Measurements from ENCODE around the gene SRGAP3.

SRGAP3 gene

DNA sequence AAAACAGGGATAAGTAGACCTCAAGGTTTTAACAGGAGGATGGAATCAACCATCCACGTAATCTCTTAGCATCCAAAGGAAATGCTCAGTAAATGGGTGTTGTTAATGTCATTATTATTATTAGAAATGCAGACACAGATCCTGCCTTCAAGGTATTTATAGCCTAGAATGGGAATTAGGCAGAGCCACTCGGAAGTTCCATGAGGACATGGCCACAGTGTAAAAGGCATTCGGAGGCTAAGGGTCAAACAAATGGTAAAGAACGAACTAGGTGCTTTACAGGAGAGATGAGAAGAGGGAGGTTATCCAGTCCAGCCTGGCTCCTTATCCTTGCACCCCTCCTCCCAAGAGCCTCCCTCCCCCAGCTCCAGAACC is 65.0 kb downstream of the SRGAP3 start:
- Histone ChIP-seq H3K4me2 (no peak overlapping the region), H3K4me3 (no peak overlapping the region), H3K9ac (no peak overlapping the region), H3K27me3 (no peaks in the 10 kb centered on the region), H3K36me3 (no peaks in the 10 kb centered on the region), H3K27ac (no peak overlapping the region), H4K20me1 (no peaks in the 10 kb centered on the region), H3K9me3 (no peaks in the 10 kb centered on the region), H3K4me1 (peaks cover 16% of the 10 kb centered on the region)
- TF ChIP-seq Cebpa-rat (IDR thresholded peaks at IDR 0.05) = no peak

GRCh38 chr3:9183811-9184460 is 65.5 kb downstream of the SRGAP3 start:
- no peaks in the 10 kb centered on the region for H3K27me3 ChIP-seq

DNA sequence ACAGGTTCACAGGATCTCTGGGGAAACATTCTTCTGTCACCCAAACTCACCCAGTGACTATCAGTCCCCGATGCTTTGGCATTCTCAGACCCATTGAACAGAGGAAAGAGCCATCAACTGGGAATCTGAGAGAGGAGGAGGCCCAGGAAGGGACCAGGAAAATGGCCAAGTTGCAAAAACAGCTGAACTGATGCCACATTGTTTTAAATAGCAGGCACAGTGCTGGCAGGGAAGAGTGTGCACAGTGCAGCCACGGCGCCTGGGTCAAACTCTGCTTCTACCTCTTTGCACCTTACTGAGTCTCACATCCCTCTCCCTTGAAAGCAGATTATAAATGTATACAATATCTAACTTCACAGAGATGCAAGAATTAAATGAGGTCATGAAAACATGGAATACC is 66.4 kb downstream of the SRGAP3 start:
- no peaks in the 10 kb centered on the region for H3K9me3 ChIP-seq
- no peak overlapping the region for H3K9ac ChIP-seq
- peaks cover 28% of the 10 kb centered on the region for H3K4me1 ChIP-seq
- no peaks in the 10 kb centered on the region for H3K27me3 ChIP-seq
- no peak overlapping the region for H3K27ac ChIP-seq
- no peaks in the 10 kb centered on the region for H4K20me1 ChIP-seq
- no peaks in the 10 kb centered on the region for H3K36me3 ChIP-seq
- no peak for TF ChIP-seq Cebpa-rat (IDR thresholded peaks at IDR 0.05)
- H3K4me2 ChIP-seq = no peak overlapping the region
- H3K4me3 ChIP-seq = no peak overlapping the region

More at GRCh38 chr3:9183811-9184460, 65.5 kb downstream of the SRGAP3 start:
- Histone ChIP-seq H3K27ac (no peak overlapping the region), H3K9me3 (no peaks in the 10 kb centered on the region), H3K36me3 (no peaks in the 10 kb centered on the region), H3K9ac (no peak overlapping the region), H3K4me1 (peaks cover 21% of the 10 kb centered on the region), H3K4me2 (no peak overlapping the region), H4K20me1 (no peaks in the 10 kb centered on the region), H3K4me3 (no peak overlapping the region)
- no peak for TF ChIP-seq Cebpa-rat (IDR thresholded peaks at IDR 0.05)

DNA sequence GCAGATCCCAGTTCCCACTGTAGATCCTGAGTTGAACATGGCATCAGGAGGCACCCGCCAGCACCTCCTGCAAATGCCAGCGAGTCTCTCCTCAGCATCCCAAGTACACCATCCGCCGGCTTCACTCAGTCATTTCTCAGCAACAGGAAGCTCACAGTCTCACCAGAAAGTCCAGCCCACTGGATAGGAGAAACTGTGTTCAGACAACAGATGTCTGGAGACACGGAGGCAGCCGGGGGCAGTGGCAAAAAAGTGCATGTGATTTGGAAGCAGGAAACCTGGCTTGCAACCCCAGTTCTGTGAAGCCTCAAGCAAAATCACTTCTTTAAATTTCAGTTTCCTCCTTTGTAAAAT is 68.7 kb downstream of the SRGAP3 start:
- H3K9ac ChIP-seq = no peak overlapping the region
- no peaks in the 10 kb centered on the region for H3K27me3 ChIP-seq
- peak overlapping the region; percentile 59 for H3K4me2 ChIP-seq

GRCh38 chr3:9179826-9180763 is 69.4 kb downstream of the SRGAP3 start:
- no peaks in the 10 kb centered on the region for H3K9me3 ChIP-seq
- no peaks in the 10 kb centered on the region for H4K20me1 ChIP-seq
- no peak overlapping the region for H3K9ac ChIP-seq
- no peaks in the 10 kb centered on the region for H3K36me3 ChIP-seq
- no peak overlapping the region for H3K4me3 ChIP-seq
- H3K4me2 ChIP-seq = peak overlapping the region; percentile 59
- peaks cover 44% of the 10 kb centered on the region for H3K4me1 ChIP-seq
- no peaks in the 10 kb centered on the region for H3K27me3 ChIP-seq
- no peak for TF ChIP-seq Cebpa-rat (IDR thresholded peaks at IDR 0.05)
- peak overlapping the region; percentile 48 for H3K27ac ChIP-seq

More for the DNA sequence above, 68.7 kb downstream of the SRGAP3 start:
- H3K4me3 ChIP-seq = no peak overlapping the region
- no peak for TF ChIP-seq Cebpa-rat (IDR thresholded peaks at IDR 0.05)
- H3K4me1 ChIP-seq = peaks cover 38% of the 10 kb centered on the region
- no peaks in the 10 kb centered on the region for H3K9me3 ChIP-seq
- H3K36me3 ChIP-seq = no peaks in the 10 kb centered on the region
- peak overlapping the region; percentile 48 for H3K27ac ChIP-seq
- H4K20me1 ChIP-seq = no peaks in the 10 kb centered on the region

DNA sequence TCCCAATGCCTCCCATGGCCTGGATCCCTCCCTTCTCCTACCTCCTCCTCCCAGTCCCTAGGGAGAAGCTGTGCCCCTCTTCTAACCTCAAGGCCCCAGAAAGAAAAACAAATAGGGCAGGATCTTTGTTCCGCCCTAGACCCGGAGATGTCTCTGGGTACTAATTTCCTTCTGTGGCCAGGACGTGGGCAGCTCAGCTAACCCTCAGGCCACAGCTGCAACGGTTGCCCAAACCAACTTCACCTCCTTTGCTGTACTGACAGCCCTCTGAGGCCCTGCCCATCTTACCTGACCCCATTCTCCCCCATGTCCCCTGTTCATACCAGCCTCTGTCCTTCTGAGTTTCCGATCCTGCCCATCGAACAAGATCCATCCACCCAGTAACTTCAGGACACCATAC is 70.7 kb downstream of the SRGAP3 start:
- H3K27ac ChIP-seq = no peak overlapping the region
- no peaks in the 10 kb centered on the region for H3K9me3 ChIP-seq
- H3K36me3 ChIP-seq = no peaks in the 10 kb centered on the region
- H4K20me1 ChIP-seq = no peaks in the 10 kb centered on the region
- H3K27me3 ChIP-seq = no peaks in the 10 kb centered on the region
- TF ChIP-seq Cebpa-rat (IDR thresholded peaks at IDR 0.05) = no peak
- H3K4me3 ChIP-seq = no peak overlapping the region
- H3K9ac ChIP-seq = no peak overlapping the region
- H3K4me1 ChIP-seq = peaks cover 55% of the 10 kb centered on the region
- peak overlapping the region; percentile 59 for H3K4me2 ChIP-seq

DNA sequence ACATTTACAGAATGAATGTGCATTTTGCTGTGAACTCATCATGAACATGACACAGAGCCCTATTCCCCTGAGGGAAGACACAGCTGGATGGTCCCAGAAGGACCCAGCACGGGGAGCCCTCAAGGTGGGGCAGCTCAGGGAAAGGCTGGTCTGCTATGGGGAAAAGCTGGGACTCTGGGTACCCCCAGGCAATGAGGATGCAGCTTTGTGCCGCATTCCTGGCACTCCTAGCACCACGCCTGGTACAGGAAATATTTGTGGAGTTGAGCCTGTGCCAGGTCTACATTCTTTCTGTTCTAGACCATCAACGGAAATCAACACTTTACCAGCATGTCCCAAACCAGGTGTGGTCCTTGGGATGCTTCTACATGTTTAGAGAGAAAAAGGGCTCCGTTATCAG is 74.0 kb downstream of the SRGAP3 start:
- no peaks in the 10 kb centered on the region for H4K20me1 ChIP-seq
- H3K4me2 ChIP-seq = peak overlapping the region; percentile 36
- H3K9me3 ChIP-seq = no peaks in the 10 kb centered on the region
- no peak overlapping the region for H3K4me3 ChIP-seq
- no peak overlapping the region for H3K27ac ChIP-seq
- H3K36me3 ChIP-seq = no peaks in the 10 kb centered on the region
- H3K9ac ChIP-seq = no peak overlapping the region
- H3K27me3 ChIP-seq = no peaks in the 10 kb centered on the region
- TF ChIP-seq Cebpa-rat (IDR thresholded peaks at IDR 0.05) = no peak
- H3K4me1 ChIP-seq = peaks cover 56% of the 10 kb centered on the region

- no peaks in the 10 kb centered on the region for H3K36me3 ChIP-seq
- H3K4me1 ChIP-seq = peaks cover 43% of the 10 kb centered on the region
- TF ChIP-seq Cebpa-rat (IDR thresholded peaks at IDR 0.05) = no peak
- H4K20me1 ChIP-seq = no peaks in the 10 kb centered on the region
- no peak overlapping the region for H3K27ac ChIP-seq
- no peak overlapping the region for H3K9ac ChIP-seq
- H3K4me2 ChIP-seq = no peak overlapping the region
- no peaks in the 10 kb centered on the region for H3K9me3 ChIP-seq
- H3K27me3 ChIP-seq = no peaks in the 10 kb centered on the region
- no peak overlapping the region for H3K4me3 ChIP-seq
Measured at GRCh38 chr3:9173445-9173844, 76.0 kb downstream of the SRGAP3 start.

GRCh38 chr3:9172851-9173321 is 76.6 kb downstream of the SRGAP3 start:
- TF ChIP-seq Cebpa-rat (IDR thresholded peaks at IDR 0.05) = no peak

DNA sequence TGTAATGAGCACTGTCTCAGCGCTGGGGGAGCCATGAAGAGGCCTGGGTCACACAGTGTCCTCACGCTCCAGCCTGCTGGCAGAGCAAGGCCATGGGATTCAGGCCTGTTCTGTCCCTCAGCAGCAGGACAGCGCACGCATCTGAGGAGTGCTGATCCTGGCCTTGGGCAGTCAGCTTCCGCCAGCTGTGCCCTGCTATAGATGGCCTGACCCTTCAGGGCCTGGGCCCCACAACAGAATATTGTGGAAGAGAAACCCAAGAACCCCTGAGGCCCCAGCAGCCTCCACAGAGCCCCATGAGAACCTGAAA is 78.6 kb downstream of the SRGAP3 start:
- TF ChIP-seq Cebpa-rat (IDR thresholded peaks at IDR 0.05) = no peak
- no peaks in the 10 kb centered on the region for H3K36me3 ChIP-seq
- H3K4me3 ChIP-seq = no peak overlapping the region
- no peak overlapping the region for H3K9ac ChIP-seq
- no peaks in the 10 kb centered on the region for H4K20me1 ChIP-seq
- H3K27me3 ChIP-seq = no peaks in the 10 kb centered on the region
- no peaks in the 10 kb centered on the region for H3K9me3 ChIP-seq
- H3K27ac ChIP-seq = no peak overlapping the region
- peaks cover 38% of the 10 kb centered on the region for H3K4me1 ChIP-seq
- no peak overlapping the region for H3K4me2 ChIP-seq

More at GRCh38 chr3:9172851-9173321, 76.6 kb downstream of the SRGAP3 start:
- peak overlapping the region; percentile 21; the same call in 1 of the 2 replicates for H3K4me2 ChIP-seq
- no peaks in the 10 kb centered on the region for H4K20me1 ChIP-seq
- no peak overlapping the region for H3K4me3 ChIP-seq
- H3K4me1 ChIP-seq = peaks cover 47% of the 10 kb centered on the region
- no peak overlapping the region for H3K27ac ChIP-seq
- H3K27me3 ChIP-seq = no peaks in the 10 kb centered on the region
- no peak overlapping the region for H3K9ac ChIP-seq
- H3K9me3 ChIP-seq = no peaks in the 10 kb centered on the region
- H3K36me3 ChIP-seq = no peaks in the 10 kb centered on the region

All from BLaER1 (cell line).